Stimulated activated naive CD4-positive, alpha-beta T cell (primary cell): ENCODE measurements around the gene PLXNB3.
"Not testable (repeated sequence)": the region's sequence is repeated elsewhere in the genome, so short reads cannot be mapped to it uniquely, and the experiment has no call there.

Experiments
- DNase-seq, 6 experiments: peaks; one replicate each; lab custom pipeline; 2025; lab: John Stamatoyannopoulos, UW

PLXNB3 gene

GRCh38 chrX:153814591-153815315, 50.7 kb downstream of the PLXNB3 start:
- DNase-seq: no peak

DNA sequence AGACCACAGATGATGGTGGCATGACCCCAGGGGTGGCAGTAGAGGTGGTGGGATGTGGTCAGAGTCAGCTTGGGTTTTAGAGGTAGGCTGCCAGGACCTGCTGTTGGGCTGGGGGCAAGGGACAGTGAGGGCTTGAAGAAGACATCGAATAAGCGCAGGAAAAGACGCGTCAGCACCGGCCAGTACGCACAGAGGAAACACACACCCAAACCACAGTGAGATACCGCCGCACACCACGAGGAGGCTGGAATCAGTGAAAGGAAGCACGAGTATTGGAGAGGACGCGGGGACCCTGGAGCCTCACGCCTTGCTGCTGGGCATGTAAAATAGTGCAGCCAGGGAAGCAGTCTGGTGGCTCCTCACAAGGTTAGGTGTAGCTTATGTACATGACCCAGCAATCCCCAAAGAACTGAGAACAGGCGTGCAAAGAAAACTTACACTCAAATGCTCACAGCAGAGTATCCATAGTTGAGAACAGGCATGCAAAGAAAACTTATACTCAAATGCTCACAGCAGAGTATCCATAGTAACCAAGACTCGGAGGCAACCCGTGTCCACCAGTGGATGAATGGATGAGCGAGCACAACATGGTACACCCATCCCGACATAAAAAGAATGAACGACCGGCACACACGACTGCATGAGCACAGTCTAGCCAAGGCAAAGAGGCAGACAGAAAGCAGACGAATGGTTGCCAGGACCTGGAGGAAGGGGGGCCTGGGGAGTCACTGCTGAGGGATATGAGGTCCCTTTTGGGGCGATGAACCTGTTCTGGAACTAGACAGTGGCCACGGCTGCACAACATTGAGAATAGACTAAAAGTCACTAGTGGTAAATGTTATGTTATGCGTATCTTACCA, 53.0 kb downstream of the PLXNB3 start:
- DNase-seq: peak in 3 of 6 experiments; percentile 18 to 46 (median 41)

DNA sequence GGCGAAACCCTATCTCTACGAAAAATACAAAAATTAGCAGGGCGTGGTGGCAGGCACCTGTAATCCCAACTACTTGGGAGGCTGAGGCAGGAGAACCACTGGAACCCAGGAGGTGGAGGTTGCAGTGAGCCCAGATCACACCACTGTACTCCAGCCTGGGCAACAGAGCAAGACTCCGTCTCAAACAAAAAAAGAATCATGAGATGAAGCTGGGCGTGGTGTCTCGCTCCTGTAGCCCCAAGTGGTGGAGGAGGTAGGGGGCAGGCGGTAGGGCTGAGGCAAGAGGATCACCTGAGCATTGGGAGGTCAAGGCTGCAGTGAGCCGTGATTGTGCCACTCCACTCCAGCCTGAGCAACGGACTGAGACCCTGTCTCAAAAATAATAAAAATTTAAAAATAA, 54.0 kb downstream of the PLXNB3 start:
- DNase-seq: not testable (repeated sequence)

- peak in 5 of 6 experiments; percentile 25 to 45 (median 31) for DNase-seq
Observed at GRCh38 chrX:153818571-153819383, 54.7 kb downstream of the PLXNB3 start.

- DNase-seq: no peak
Observed at GRCh38 chrX:153819384-153820040, 55.5 kb downstream of the PLXNB3 start.

DNA sequence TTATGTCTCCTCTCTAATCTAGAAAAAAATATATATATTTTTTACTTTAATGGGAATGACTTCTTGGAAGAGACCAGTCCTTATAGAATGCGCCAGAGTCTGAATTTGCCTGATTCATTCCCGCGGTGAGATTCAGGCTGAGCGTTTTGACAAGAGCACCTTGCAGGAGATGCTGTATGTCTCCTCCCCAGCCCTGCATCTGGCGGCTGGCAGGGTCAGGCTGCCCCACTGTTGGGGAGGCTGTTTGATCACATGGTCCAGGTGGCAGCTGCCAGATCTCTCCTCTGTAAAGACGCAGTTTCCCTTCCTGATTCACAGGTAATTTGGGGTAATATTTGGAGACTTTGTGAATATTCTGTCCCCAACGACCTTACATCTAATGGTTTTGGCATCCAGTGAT, 56.6 kb downstream of the PLXNB3 start:
- DNase-seq: no peak

- no peak for DNase-seq
Observed at GRCh38 chrX:153821066-153821465, 57.0 kb downstream of the PLXNB3 start.

- DNase-seq: no peak
Observed at GRCh38 chrX:153824348-153824747, 60.3 kb downstream of the PLXNB3 start.

- DNase-seq: no peak
Observed at GRCh38 chrX:153825042-153825441, 61.0 kb downstream of the PLXNB3 start.
